OCI-LY1 (cell line): ENCODE measurements around the gene ANKRD11.
A peak's percentile ranks its signal among the peaks of the same experiment; 100 is the strongest.

Experiments used
- H2AFZ ChIP-seq: fragments of 200-600 bp; sonication (generic), shearing (Covaris generic); 2 replicates; pipeline ENCODE4 v1.6.0; 2014; ENCODE audit warnings: antibody characterized with exemption, mild to moderate bottlenecking, low read length
- H3F3A ChIP-seq: fragments of 200-600 bp; sonication (generic), shearing (Covaris generic); 2 replicates; pipeline ENCODE4 v1.6.0; 2014; ENCODE audit warnings: mild to moderate bottlenecking, antibody characterized with exemption, low read length, moderate library complexity; ENCODE audit not compliant: insufficient read depth
- H3K27ac ChIP-seq: fragments of 200-600 bp; sonication (generic); 2 replicates; pipeline ENCODE4 v1.5.1; 2014; ENCODE audit warnings: low read length, mixed run types, mild to moderate bottlenecking, low read depth; ENCODE audit not compliant: poor library complexity, severe bottlenecking
- H3K27me3 ChIP-seq: fragments of 200-600 bp; sonication (generic); 2 replicates; pipeline ENCODE4 v1.6.0; 2014; ENCODE audit warnings: antibody characterized with exemption, mild to moderate bottlenecking, low read length, moderate library complexity; ENCODE audit not compliant: insufficient read depth
- H3K36me3 ChIP-seq: fragments of 200-600 bp; sonication (generic); 2 replicates; pipeline ENCODE4 v1.6.1; 2014; ENCODE audit warnings: mild to moderate bottlenecking, antibody characterized with exemption, low read length, moderate library complexity, mixed read lengths; ENCODE audit not compliant: insufficient read depth
- H3K4me1 ChIP-seq: fragments of 200-600 bp; sonication (generic); 2 replicates; pipeline ENCODE4 v1.5.1; 2014; ENCODE audit warnings: mild to moderate bottlenecking, low read length, moderate library complexity; ENCODE audit not compliant: insufficient read depth, severe bottlenecking
- H3K4me2 ChIP-seq: fragments of 200-600 bp; sonication (generic), shearing (Covaris generic); 2 replicates; pipeline ENCODE4 v1.6.1; 2014; ENCODE audit warnings: low read length
- H3K4me3 ChIP-seq: fragments of 200-600 bp; sonication (generic); 2 replicates; pipeline ENCODE4 v1.5.1; 2014; ENCODE audit warnings: low read length, low read depth, mild to moderate bottlenecking, mixed read lengths; ENCODE audit not compliant: poor library complexity, severe bottlenecking
- H3K79me2 ChIP-seq: fragments of 200-600 bp; shearing (Covaris generic); 2 replicates; pipeline ENCODE4 v1.6.1; 2016; ENCODE audit warnings: mixed run types, low read length, mixed read lengths; ENCODE audit not compliant: insufficient read depth
- H3K9ac ChIP-seq: fragments of 200-600 bp; sonication (generic), shearing (Covaris generic); 2 replicates; pipeline ENCODE4 v1.6.1; 2014; ENCODE audit warnings: mild to moderate bottlenecking, low read length, mixed read lengths
- H3K9me2 ChIP-seq: fragments of 200-600 bp; sonication (generic), shearing (Covaris generic); 2 replicates; pipeline ENCODE4 v1.6.1; 2014; ENCODE audit warnings: low read depth, mild to moderate bottlenecking, low read length, mixed read lengths
- H3K9me3 ChIP-seq: fragments of 200-600 bp; shearing (Covaris generic); 2 replicates; pipeline ENCODE4 v1.6.1; 2014; ENCODE audit warnings: low read length, mixed read lengths
- H4K20me1 ChIP-seq: fragments of 200-600 bp; sonication (generic), shearing (Covaris generic); 2 replicates; pipeline ENCODE4 v1.6.0; 2016; ENCODE audit warnings: mild to moderate bottlenecking, low read length; ENCODE audit not compliant: insufficient read depth
- CTCF ChIP-seq: fragments of 200-600 bp; sonication (generic), shearing (Covaris generic); IDR thresholded peaks from 2 replicates; pipeline ENCODE4 v1.5.1; 2017; ENCODE audit warnings: mild to moderate bottlenecking, antibody characterized with exemption, low read length, moderate library complexity, mixed read lengths
- EZH2 ChIP-seq: fragments of 200-600 bp; sonication (generic), shearing (Covaris generic); IDR thresholded peaks from 2 replicates; pipeline ENCODE4 v1.8.0; 2017; ENCODE audit warnings: borderline replicate concordance, mixed run types, mild to moderate bottlenecking, antibody characterized with exemption, low read length, moderate library complexity, mixed read lengths

ANKRD11 gene

DNA sequence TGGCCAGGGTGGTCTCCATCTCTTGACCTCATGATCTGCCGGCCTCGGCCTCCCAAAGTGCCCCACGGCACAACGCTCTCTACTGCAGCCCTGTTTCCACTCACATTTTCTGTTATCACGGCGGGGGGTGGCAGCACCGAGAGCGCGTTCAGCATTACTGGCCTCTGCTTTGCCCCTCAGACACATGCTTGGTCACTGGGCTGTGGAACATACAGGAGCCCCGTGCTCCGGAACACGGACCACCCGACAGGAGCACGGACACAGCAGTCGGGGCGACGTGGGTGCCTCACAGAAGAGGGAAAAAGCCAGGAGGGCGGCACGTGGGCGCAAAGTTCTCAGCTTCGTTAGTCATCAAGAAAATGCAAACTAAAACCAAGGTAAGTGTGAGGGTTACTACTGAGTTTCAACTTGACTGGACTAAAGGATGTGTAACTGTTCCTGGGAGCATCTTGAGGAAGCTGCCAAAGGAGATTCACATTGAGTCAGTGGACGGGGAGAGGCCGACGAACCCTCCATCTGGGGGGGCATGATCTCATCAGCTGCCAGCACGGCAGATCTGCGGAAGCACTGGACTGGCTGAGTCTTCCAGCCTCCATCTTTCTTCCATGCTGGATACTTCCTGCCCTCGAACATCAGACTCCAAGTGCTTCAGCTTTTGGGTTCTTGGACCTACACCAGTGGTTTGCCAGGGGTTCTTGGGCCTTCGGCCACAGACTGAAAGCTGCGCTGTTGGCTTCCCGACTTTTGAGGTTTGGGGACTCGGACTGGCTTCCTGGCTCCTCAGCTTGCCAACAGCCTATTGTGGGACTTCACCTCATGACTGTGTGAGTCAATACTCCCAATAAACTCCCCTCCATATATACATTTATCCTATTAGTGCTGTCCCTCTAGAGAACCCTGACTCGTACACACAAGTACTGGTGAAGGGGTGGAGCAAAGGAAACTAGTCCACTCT is 166.0 kb downstream of the ANKRD11 start:
- Histone ChIP-seq H3K4me2 (no peak overlapping the region), H4K20me1 (no peaks in the 10 kb centered on the region), H3K27me3 (no peaks in the 10 kb centered on the region), H3K79me2 (peaks cover 56% of the 10 kb centered on the region), H3K9me3 (no peaks in the 10 kb centered on the region), H3K9ac (no peak overlapping the region), H2AFZ (no peak overlapping the region), H3F3A (0 out of 2 replicates have a peak, but pooled peaks cover 5% of the 10 kb centered on the region), H3K27ac (peak overlapping the region; percentile 77), H3K36me3 (0 out of 2 replicates have a peak, but pooled peaks cover 3% of the 10 kb centered on the region), H3K4me1 (peaks cover 75% of the 10 kb centered on the region), H3K9me2 (no peaks in the 10 kb centered on the region), H3K4me3 (no peak overlapping the region)
- no peak for TF ChIP-seq CTCF
- no peak for TF ChIP-seq EZH2

DNA sequence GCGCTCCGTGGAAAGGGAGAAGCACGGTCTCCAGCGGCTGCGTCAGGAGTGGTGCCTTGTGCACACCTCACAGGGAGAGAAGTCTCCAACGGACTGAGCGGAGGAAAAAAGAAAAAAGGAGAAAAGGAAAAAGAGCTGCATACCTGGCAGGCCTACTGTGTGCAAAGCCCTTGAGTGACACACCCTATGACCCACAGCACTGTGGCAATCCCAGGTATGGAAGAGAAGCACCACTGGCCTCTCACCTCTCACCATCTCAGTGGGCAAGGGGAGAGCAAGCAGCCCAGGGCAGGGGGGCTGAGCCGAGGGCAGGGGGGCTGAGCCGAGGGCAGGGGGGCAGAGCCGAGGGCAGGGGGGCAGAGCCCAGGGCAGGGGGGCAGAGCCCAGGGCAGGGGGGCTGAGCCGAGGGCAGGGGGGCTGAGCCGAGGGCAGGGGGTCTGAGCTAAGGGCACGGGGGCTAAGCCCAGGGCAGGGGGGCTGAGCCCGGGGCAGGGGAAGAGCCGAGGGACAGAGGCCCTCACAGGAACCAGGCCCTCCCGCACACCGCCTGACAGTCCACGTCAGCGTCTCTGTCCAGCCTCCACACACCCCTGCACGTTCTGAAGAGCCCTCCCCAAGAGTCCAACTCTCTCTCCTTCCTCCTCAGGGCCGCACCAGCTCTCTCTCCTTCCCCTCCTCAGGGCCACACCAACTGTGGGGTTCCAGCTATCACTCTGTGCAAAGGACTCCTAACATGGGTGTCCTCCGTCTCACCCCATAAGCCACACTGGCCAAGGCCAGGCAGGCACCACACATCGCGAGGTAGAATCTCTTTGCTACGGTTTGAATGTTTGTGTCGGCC is 167.0 kb downstream of the ANKRD11 start:
- Histone ChIP-seq H3K9me2 (no peaks in the 10 kb centered on the region), H3K4me3 (no peak overlapping the region), H3K79me2 (peaks cover 61% of the 10 kb centered on the region), H3F3A (0 out of 2 replicates have a peak, but pooled peaks cover 5% of the 10 kb centered on the region), H3K9ac (no peak overlapping the region), H3K27ac (peak overlapping the region; percentile 54), H3K36me3 (no peaks in the 10 kb centered on the region), H2AFZ (no peak overlapping the region), H3K4me2 (no peak overlapping the region; the same call in 1 of the 2 replicates), H3K9me3 (no peaks in the 10 kb centered on the region), H3K27me3 (no peaks in the 10 kb centered on the region), H4K20me1 (no peaks in the 10 kb centered on the region), H3K4me1 (peaks cover 75% of the 10 kb centered on the region)
- TF ChIP-seq EZH2 (no peak), CTCF (no peak)

- Histone ChIP-seq H3K79me2 (peaks cover 56% of the 10 kb centered on the region), H3K4me2 (peak overlapping the region; percentile 15; the same call in 1 of the 2 replicates), H3K36me3 (no peaks in the 10 kb centered on the region), H3K4me3 (no peak overlapping the region), H3K4me1 (peaks cover 67% of the 10 kb centered on the region), H3F3A (no peaks in the 10 kb centered on the region), H4K20me1 (no peaks in the 10 kb centered on the region), H2AFZ (no peak overlapping the region), H3K9ac (no peak overlapping the region; the same call in 1 of the 2 replicates), H3K27ac (peak overlapping the region; percentile 54), H3K9me2 (no peaks in the 10 kb centered on the region), H3K27me3 (no peaks in the 10 kb centered on the region), H3K9me3 (no peaks in the 10 kb centered on the region)
- TF ChIP-seq EZH2 = no peak
- no peak for TF ChIP-seq CTCF
Measured at GRCh38 chr16:89322321-89323119, 167.8 kb downstream of the ANKRD11 start.
